ENCODE measurements around the gene STN1. TPM values are rescaled to one million over a fixed set of nuclear protein-coding genes. Genes with fewer than 3 reads are reported as not detected.

The STN1 gene
- total and polyA plus RNA-seq, 9 of the 15 experiments (the other 6 are each of a cell fraction or from before 2014, with no cell fraction given): 9.1 to 19.6 (median 13.8) TPM

- TF ChIP-seq U2AF1 (optimal IDR thresholded peaks at IDR 0.05; ENCODE audit: low read depth, low read length): no peak
- TF ChIP-seq ZNF780A (CRISPR knock-in tag; IDR thresholded peaks at IDR 0.05): no peak
- TF ChIP-seq ZNF764 (CRISPR knock-in tag; IDR thresholded peaks at IDR 0.05; ENCODE audit: low read depth): no peak
- no peak for TF ChIP-seq CREB1 (IDR thresholded peaks at IDR 0.05)
- no peak for TF ChIP-seq CREB1 (CRISPR knock-in tag; IDR thresholded peaks at IDR 0.05)
- no peak for TF ChIP-seq THRAP3 (IDR thresholded peaks at IDR 0.05; ENCODE audit: borderline replicate concordance)
- no peak for TF ChIP-seq ZC3H11A (IDR thresholded peaks at IDR 0.05; ENCODE audit: low read depth, low read length)
These were observed 28.8 kb downstream of the STN1 start (continued) for GRCh38 chr10:103889121-103889720.

- Histone ChIP-seq H2AFZ (ENCODE audit: low read depth, low read length) (no peak overlapping the region), H3K4me3 (no peak overlapping the region), H4K20me1 (replicated peaks; ENCODE audit: control insufficient read depth, insufficient read depth, low read length) (no peaks in the 10 kb centered on the region), H3K4me2 (ENCODE audit: insufficient read depth, low read length) (no peak overlapping the region), H3K27me3 (ENCODE audit: control insufficient read depth in 2 of 2, insufficient read depth in 2 of 2, low read length in 2 of 2) (no peaks in the 10 kb centered on the region), H3K9me3 (replicated peaks; ENCODE audit: control insufficient read depth, insufficient read depth, low read depth, low read length) (no peaks in the 10 kb centered on the region), H3K4me1 (replicated peaks in 1 of 2; ENCODE audit: control insufficient read depth in 2 of 2, insufficient read depth in 2 of 2, low read length in 2 of 2) (no peaks in the 10 kb centered on the region), H3K36me3 (ENCODE audit: control insufficient read depth, insufficient read depth, low read length) (peaks cover 3% of the 10 kb centered on the region; the same call in 1 of the 3 replicates), H3K27ac (ENCODE audit: extremely low read depth, low read depth, low read length) (no peak overlapping the region), H3K9me1 (ENCODE audit: control insufficient read depth, insufficient read depth, low read length) (no peaks in the 10 kb centered on the region), H3K79me2 (ENCODE audit: control insufficient read depth, insufficient read depth, low read length) (no peaks in the 10 kb centered on the region), H3K9ac (ENCODE audit: insufficient read depth in 1 of 2, low read depth in 2 of 2, low read length in 2 of 2) (no peak overlapping the region)
- intact Hi-C loops (cut with micrococcal nuclease) (loop anchor here (2.0 to 10.0 kb wide), 5 partner anchors 79 to 464 kb away; partner anchors contain the start of genes CFAP58, SFR1 and SLK), in situ Hi-C loops (cut with MboI) (loop anchor here (5.0 to 10.0 kb wide), 2 partner anchors 79 to 173 kb away; partner anchors contain the start of gene SLK)
- BruUV-seq (replicated peaks): no TSS peak
- ChIA-PET POLR2A (no interaction called here), CTCF (ENCODE audit: low intra/inter-chr PET ratio) (interaction anchor here (1.1 to 1.9 kb wide), 2 partner anchors 175 to 321 kb away, joined by 4 to 5 read pairs; no protein-coding TSS in a partner anchor)
- peak; percentile 82 for FAIRE-seq
- peak; percentile 33 to 46 (median 38) for DNase-seq (ENCODE audit: extremely low read depth in 1 of 4, low spot score in 3 of 4)
- 30% methylated on average over 6 of the region's 6 CpGs for WGBS (ENCODE audit: insufficient coverage, low coverage, missing lambda C conversion rate)
- peak; percentile 80 for ATAC-seq
- no peak for TF ChIP-seq ZNF232 (CRISPR knock-in tag; IDR thresholded peaks at IDR 0.05)
- TF ChIP-seq SREBF2 (CRISPR knock-in tag; IDR thresholded peaks at IDR 0.05): no peak
- no peak for TF ChIP-seq MCM5 (IDR thresholded peaks at IDR 0.05; ENCODE audit: low read depth)
- no peak for TF ChIP-seq CHD1 (IDR thresholded peaks at IDR 0.05; ENCODE audit: low read length)
- TF ChIP-seq RCOR1 (IDR thresholded peaks at IDR 0.05; ENCODE audit: borderline replicate concordance in 1 of 2, low read depth in 2 of 2, low read length in 2 of 2): no peak
- TF ChIP-seq CBFA2T3 (IDR thresholded peaks at IDR 0.05): no peak
- TF ChIP-seq ZBTB1 (CRISPR knock-in tag; IDR thresholded peaks at IDR 0.05; ENCODE audit: borderline replicate concordance, low read depth): no peak
- TF ChIP-seq EP300 (IDR thresholded peaks at IDR 0.05; ENCODE audit: low read length): no peak
- peak; percentile 37 to 81 (median 73); a peak in 5 of 6 replicates for TF ChIP-seq CTCF (IDR thresholded peaks at IDR 0.05 in 2 of 3, conservative IDR thresholded peaks at IDR 0.05 in 1 of 3; ENCODE audit: insufficient read depth in 2 of 3, low read depth in 1 of 3, low read length in 3 of 3)
- no peak for TF ChIP-seq ZKSCAN1 (IDR thresholded peaks at IDR 0.05; ENCODE audit: low read depth, low read length)
These were observed 29.7 kb downstream of the STN1 start for GRCh38 chr10:103888113-103888841.

Data from K562 (cell line).